Measurements from ENCODE around the gene BMF. TPM values are rescaled to one million over a fixed set of nuclear protein-coding genes. Genes with fewer than 3 reads are reported as not detected.

The BMF gene
- total RNA-seq, 1 experiment from 2014 or later = 13.2 TPM

GRCh38 chr15:40100123-40100946, 8.3 kb downstream of the BMF start:
- H3K18ac ChIP-seq (ENCODE audit: insufficient read length, low read depth, low read length) = no peak overlapping the region
- H4K5ac ChIP-seq (ENCODE audit: insufficient read length, low read depth, low read length) = no peak overlapping the region
- H2BK5ac ChIP-seq (ENCODE audit: insufficient read length, low read length) = no peak overlapping the region
- H3K4ac ChIP-seq (ENCODE audit: low read depth, low read length) = no peak overlapping the region
- H3K4me3 Mint-ChIP-seq = no peak overlapping the region
- no peak overlapping the region for H2AK5ac ChIP-seq (ENCODE audit: insufficient read length, low read length)
- H3K4me1 Mint-ChIP-seq = peaks cover 76 to 88% of the 10 kb centered on the region in 2 experiments
- no peaks in the 10 kb centered on the region for H3K79me2 ChIP-seq (ENCODE audit: insufficient read depth, low read length)
- DNase-seq = no peak
- H3K23me2 ChIP-seq (ENCODE audit: insufficient read length, low read depth, low read length, poor library complexity, severe bottlenecking) = peaks cover 5% of the 10 kb centered on the region
- no peak for TF ChIP-seq CTCF (conservative IDR thresholded peaks at IDR 0.05)
- peaks cover 11 to 51% (median 12%) of the 10 kb centered on the region in 3 experiments for H3K36me3 Mint-ChIP-seq (ENCODE audit: insufficient read depth in 1 of 3, low read depth in 3 of 3)
- peaks cover 32% of the 10 kb centered on the region; the same call in 1 of the 2 replicates for H3K4me1 ChIP-seq (ENCODE audit: insufficient read depth, low read length)
- H3K56ac ChIP-seq (ENCODE audit: insufficient read length, low read depth, low read length) = no peak overlapping the region
- H3K27me3 ChIP-seq (ENCODE audit: insufficient read depth, low read length) = no peaks in the 10 kb centered on the region
- no peak overlapping the region for H2BK12ac ChIP-seq (ENCODE audit: insufficient read length, low read depth, low read length)
- no peak overlapping the region for H3T11ph ChIP-seq (ENCODE audit: low read length)
- H3K27ac ChIP-seq (ENCODE audit: insufficient read length, low read depth, low read length) = no peak overlapping the region
- no peaks in the 10 kb centered on the region for H3K9me3 ChIP-seq (ENCODE audit: control insufficient read depth, low read depth, low read length)
- WGBS (ENCODE audit: extremely low coverage, insufficient read length, low lambda C conversion rate) = no CpG with 5 or more reads among the region's 13 CpGs
- H3K4me2 ChIP-seq (ENCODE audit: insufficient read depth, insufficient read length, low read length) = no peak overlapping the region
- H2AFZ ChIP-seq (ENCODE audit: low read length) = no peak overlapping the region
- no peak overlapping the region for H2BK20ac ChIP-seq (ENCODE audit: low read depth, low read length, poor library complexity, severe bottlenecking)
- peaks cover 4% of the 10 kb centered on the region for H3K27me3 Mint-ChIP-seq (ENCODE audit: low read depth)
- H3K23ac ChIP-seq (ENCODE audit: insufficient read length, low read depth, low read length) = no peak overlapping the region
- H3K9me3 Mint-ChIP-seq = no peaks in the 10 kb centered on the region; a peak in 1 of 5 replicates
- H3K79me1 ChIP-seq (ENCODE audit: insufficient read depth, low read depth, low read length, poor library complexity, severe bottlenecking) = no peaks in the 10 kb centered on the region
- no peak overlapping the region; a peak in 3 of 7 replicates for H3K27ac Mint-ChIP-seq
- H3K14ac ChIP-seq (ENCODE audit: insufficient read depth, low read length) = no peak overlapping the region; the same call in 1 of the 2 replicates
- H3K9ac ChIP-seq (ENCODE audit: extremely low read depth, insufficient read length, low read length) = no peak overlapping the region
- H4K20me1 ChIP-seq (ENCODE audit: control insufficient read depth, insufficient read depth, insufficient read length) = no peaks in the 10 kb centered on the region
- no peak overlapping the region for H4K91ac ChIP-seq (ENCODE audit: insufficient read length, low read depth, low read length)
- H2BK120ac ChIP-seq (ENCODE audit: low read depth, low read length, poor library complexity, severe bottlenecking) = no peak overlapping the region
- no peak overlapping the region for H4K8ac ChIP-seq (replicated peaks; ENCODE audit: insufficient read length, low read depth, low read length)
- no peak overlapping the region for H2BK15ac ChIP-seq (ENCODE audit: low read depth, low read length)

Measured in H9 (cell line).